ENCODE measurements around the gene PSD2. TPM values are rescaled to one million over a fixed set of nuclear protein-coding genes. Genes with fewer than 3 reads are reported as not detected.

Gene PSD2
- total RNA-seq, 1 experiment from 2014 or later, result not detected

GRCh38 chr5:139871614-139872013 is 76.0 kb downstream of the PSD2 start:
- H3K9me3 ChIP-seq (ENCODE audit: low read length), result no peaks in the 10 kb centered on the region
- intact Hi-C loops (cut with micrococcal nuclease), result no loop called here
- H3K36me3 ChIP-seq (ENCODE audit: low read depth, low read length), result no peaks in the 10 kb centered on the region
- DNase-seq, result no peak
- no peaks in the 10 kb centered on the region for H3K9me2 ChIP-seq (replicated peaks; ENCODE audit: low read length)
- peaks cover 3% of the 10 kb centered on the region for H3K4me1 ChIP-seq (ENCODE audit: insufficient read depth, low read length)
- no peak overlapping the region for H3K4me3 ChIP-seq (ENCODE audit: low read length)
- no peak for TF ChIP-seq EZH2phosphoT487 (IDR thresholded peaks at IDR 0.05; ENCODE audit: borderline replicate concordance, low read length)
- TF ChIP-seq CTCF (conservative IDR thresholded peaks at IDR 0.05; ENCODE audit: low read depth, low read length), result no peak
- no peak for TF ChIP-seq EZH2 (IDR thresholded peaks at IDR 0.05; ENCODE audit: low read length, unreplicated experiment)
- H3K27ac ChIP-seq (ENCODE audit: low read length), result no peak overlapping the region
- no peak overlapping the region for H3K9ac ChIP-seq (ENCODE audit: low read length)
- CTCF ChIA-PET, result no interaction called here
- H2AFZ ChIP-seq (ENCODE audit: low read length), result no peak overlapping the region
- no TSS peak for BruUV-seq (replicated peaks)
- no peaks in the 10 kb centered on the region for H3K79me2 ChIP-seq (ENCODE audit: low read length)
- POLR2A ChIA-PET (ENCODE audit: unreplicated experiment), result no interaction called here
- no peak for ATAC-seq
- no peaks in the 10 kb centered on the region for H3F3A ChIP-seq (ENCODE audit: low read length, unreplicated experiment)
- no peaks in the 10 kb centered on the region for H3K27me3 ChIP-seq (ENCODE audit: low read length)
- no peaks in the 10 kb centered on the region for H4K20me1 ChIP-seq (ENCODE audit: low read length)
- no peak overlapping the region for H3K4me2 ChIP-seq (ENCODE audit: low read length)

DNA sequence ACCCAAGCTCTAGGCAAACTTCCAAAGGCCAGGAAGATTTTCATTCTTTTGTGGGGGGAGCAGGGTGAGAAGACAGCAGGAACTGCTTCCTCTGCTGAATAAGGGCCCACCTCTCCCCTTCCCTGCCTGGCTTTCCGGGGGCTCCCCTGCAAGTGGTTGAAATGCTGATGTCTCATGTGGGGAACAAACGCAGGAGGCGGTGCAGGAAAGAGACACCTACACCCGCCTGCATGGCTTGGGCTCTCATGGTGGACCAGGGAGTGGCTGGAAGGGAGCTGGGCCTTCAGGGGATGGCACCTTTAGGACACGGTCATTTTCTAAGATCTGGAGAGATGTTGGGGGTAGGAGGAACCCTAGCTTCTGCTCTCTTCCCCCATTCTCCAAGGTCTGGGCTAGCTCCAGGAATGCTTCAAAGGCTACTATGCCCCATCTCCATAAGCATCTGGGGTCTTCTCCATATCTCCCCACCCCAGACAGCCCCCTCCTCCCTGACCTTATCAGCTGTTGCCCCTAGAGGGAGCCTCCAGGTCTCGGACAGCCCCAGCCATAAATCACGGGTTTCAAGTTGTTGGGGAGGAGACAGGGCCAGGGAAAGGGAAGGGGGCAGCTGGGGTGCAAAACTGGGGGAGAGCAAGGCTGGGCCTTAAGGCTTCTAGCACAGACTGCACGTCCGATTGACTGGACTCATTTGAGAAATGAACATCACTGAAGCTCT is 76.6 kb downstream of the PSD2 start:
- CTCF ChIA-PET, result no interaction called here

More for the DNA sequence above, 76.6 kb downstream of the PSD2 start:
- DNase-seq (no peak), ATAC-seq (no peak)
- H3K9me3 ChIP-seq (ENCODE audit: low read length), result no peaks in the 10 kb centered on the region
- no peaks in the 10 kb centered on the region for H3K36me3 ChIP-seq (ENCODE audit: low read depth, low read length)
- POLR2A ChIA-PET (ENCODE audit: unreplicated experiment), result no interaction called here
- H2AFZ ChIP-seq (ENCODE audit: low read length), result no peak overlapping the region
- H3K4me2 ChIP-seq (ENCODE audit: low read length), result no peak overlapping the region
- H3K27me3 ChIP-seq (ENCODE audit: low read length), result no peaks in the 10 kb centered on the region
- no peak overlapping the region for H3K27ac ChIP-seq (ENCODE audit: low read length)
- no peak overlapping the region for H3K4me3 ChIP-seq (ENCODE audit: low read length)
- no TSS peak for BruUV-seq (replicated peaks)
- intact Hi-C loops (cut with micrococcal nuclease), result no loop called here
- H3K9ac ChIP-seq (ENCODE audit: low read length), result no peak overlapping the region
- no peaks in the 10 kb centered on the region for H4K20me1 ChIP-seq (ENCODE audit: low read length)
- peak; percentile 42; the same call in 1 of the 2 replicates for TF ChIP-seq CTCF (conservative IDR thresholded peaks at IDR 0.05; ENCODE audit: low read depth, low read length)
- TF ChIP-seq EZH2 (IDR thresholded peaks at IDR 0.05; ENCODE audit: low read length, unreplicated experiment), result no peak
- no peak for TF ChIP-seq EZH2phosphoT487 (IDR thresholded peaks at IDR 0.05; ENCODE audit: borderline replicate concordance, low read length)
- H3K4me1 ChIP-seq (ENCODE audit: insufficient read depth, low read length), result peaks cover 9% of the 10 kb centered on the region
- no peaks in the 10 kb centered on the region for H3K9me2 ChIP-seq (replicated peaks; ENCODE audit: low read length)
- no peaks in the 10 kb centered on the region for H3F3A ChIP-seq (ENCODE audit: low read length, unreplicated experiment)
- no peaks in the 10 kb centered on the region for H3K79me2 ChIP-seq (ENCODE audit: low read length)
